CD4-positive, alpha-beta T cell treated with Interleukin-17A for 4 hours (primary cell): Measurements from ENCODE around the gene TFEC.
"Not testable (repeated sequence)": the region's sequence is repeated elsewhere in the genome, so short reads cannot be mapped to it uniquely, and the experiment has no call there.

Experiments
- DNase-seq: peaks from one replicate; pipeline ENCODE4 v3.0.0-alpha.2; 2020; ENCODE audit warnings: mixed read lengths

TFEC gene

GRCh38 chr7:116030651-116031276, at the start of gene TFEC:
TSS of gene TFEC (minus strand) at chr7:116030763. CDS start at chr7:115984441, 46,322 bp downstream.
- DNase-seq, result no peak

- DNase-seq, result no peak
Measured at GRCh38 chr7:116075351-116076145, 45.0 kb upstream of the TFEC start.

GRCh38 chr7:116071629-116072028, 41.1 kb upstream of the TFEC start:
- no peak for DNase-seq

- no peak for DNase-seq
Measured at GRCh38 chr7:116064179-116064578, 33.6 kb upstream of the TFEC start.

- no peak for DNase-seq
Measured at GRCh38 chr7:116062666-116063065, 32.1 kb upstream of the TFEC start.

GRCh38 chr7:116052006-116052405, 21.4 kb upstream of the TFEC start:
- DNase-seq, result no peak

GRCh38 chr7:116047261-116047660, 16.7 kb upstream of the TFEC start:
- DNase-seq, result not testable (repeated sequence)

GRCh38 chr7:116045532-116045931, 15.0 kb upstream of the TFEC start:
- no peak for DNase-seq

- DNase-seq, result no peak
Measured at GRCh38 chr7:116041615-116042014, 11.1 kb upstream of the TFEC start.

- DNase-seq, result no peak
Measured at GRCh38 chr7:116037401-116037800, 6.8 kb upstream of the TFEC start.

- no peak for DNase-seq
Measured at GRCh38 chr7:116034411-116034810, 3.8 kb upstream of the TFEC start.

GRCh38 chr7:116032886-116033285, 2.3 kb upstream of the TFEC start:
- no peak for DNase-seq

GRCh38 chr7:116028787-116029186, 1.8 kb downstream of the TFEC start:
- DNase-seq, result no peak

- DNase-seq, result no peak
Measured at GRCh38 chr7:116027786-116028185, 2.8 kb downstream of the TFEC start.

- DNase-seq, result no peak
Measured at GRCh38 chr7:116024826-116025809, 5.4 kb downstream of the TFEC start.

- no peak for DNase-seq
Measured at GRCh38 chr7:116021237-116021636, 9.3 kb downstream of the TFEC start.

GRCh38 chr7:116018731-116019130, 11.8 kb downstream of the TFEC start:
- DNase-seq, result no peak

- no peak for DNase-seq
Measured at GRCh38 chr7:116013675-116014074, 16.9 kb downstream of the TFEC start.

GRCh38 chr7:116011584-116011983, 19.0 kb downstream of the TFEC start:
- no peak for DNase-seq

GRCh38 chr7:116004762-116005161, 25.8 kb downstream of the TFEC start:
- DNase-seq, result not testable (repeated sequence)

- no peak for DNase-seq
Measured at GRCh38 chr7:115997221-115997620, 33.3 kb downstream of the TFEC start.

GRCh38 chr7:115995701-115996100, 34.9 kb downstream of the TFEC start:
- no peak for DNase-seq

- no peak for DNase-seq
Measured at GRCh38 chr7:115988401-115988800, 42.2 kb downstream of the TFEC start.
